ENCODE results near the gene SLC25A31.

DNA sequence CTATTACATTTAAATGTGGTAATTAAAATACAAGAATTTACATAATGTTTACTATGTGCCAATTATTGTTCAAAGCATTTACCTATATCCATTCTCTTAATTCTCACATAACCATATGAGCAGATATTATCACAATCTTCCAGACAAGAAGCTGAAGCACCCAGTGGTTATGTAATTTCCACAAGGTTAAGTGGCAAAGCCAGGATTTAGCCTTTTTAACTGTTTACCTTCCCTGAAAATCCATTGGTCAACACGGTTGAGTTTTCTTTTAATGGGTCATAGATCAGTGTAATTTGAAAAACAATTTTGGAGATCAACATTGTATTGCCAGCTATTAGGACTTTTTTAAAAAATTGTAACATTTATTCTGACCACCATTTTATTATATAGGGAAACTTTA lies 63.3 kb downstream of the SLC25A31 start:
- no peak for TF ChIP-seq POLR2AphosphoS5 (IDR thresholded peaks at IDR 0.05)
- no peak for TF ChIP-seq POLR2A (IDR thresholded peaks at IDR 0.05)
- TF ChIP-seq, protein P1, sequence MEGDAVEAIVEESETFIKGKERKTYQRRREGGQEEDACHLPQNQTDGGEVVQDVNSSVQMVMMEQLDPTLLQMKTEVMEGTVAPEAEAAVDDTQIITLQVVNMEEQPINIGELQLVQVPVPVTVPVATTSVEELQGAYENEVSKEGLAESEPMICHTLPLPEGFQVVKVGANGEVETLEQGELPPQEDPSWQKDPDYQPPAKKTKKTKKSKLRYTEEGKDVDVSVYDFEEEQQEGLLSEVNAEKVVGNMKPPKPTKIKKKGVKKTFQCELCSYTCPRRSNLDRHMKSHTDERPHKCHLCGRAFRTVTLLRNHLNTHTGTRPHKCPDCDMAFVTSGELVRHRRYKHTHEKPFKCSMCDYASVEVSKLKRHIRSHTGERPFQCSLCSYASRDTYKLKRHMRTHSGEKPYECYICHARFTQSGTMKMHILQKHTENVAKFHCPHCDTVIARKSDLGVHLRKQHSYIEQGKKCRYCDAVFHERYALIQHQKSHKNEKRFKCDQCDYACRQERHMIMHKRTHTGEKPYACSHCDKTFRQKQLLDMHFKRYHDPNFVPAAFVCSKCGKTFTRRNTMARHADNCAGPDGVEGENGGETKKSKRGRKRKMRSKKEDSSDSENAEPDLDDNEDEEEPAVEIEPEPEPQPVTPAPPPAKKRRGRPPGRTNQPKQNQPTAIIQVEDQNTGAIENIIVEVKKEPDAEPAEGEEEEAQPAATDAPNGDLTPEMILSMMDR (IDR thresholded peaks at IDR 0.05), result no peak
- TF ChIP-seq EP300 (IDR thresholded peaks at IDR 0.05; ENCODE audit: low read depth), result no peak
